HFF-Myc (cell line): Measurements from ENCODE around the gene ARHGAP45.

Experiments
- DNase-seq: peaks from one replicate; pipeline ENCODE4 v3.0.0-alpha.2; 2011; ENCODE audit warnings: low read depth; ENCODE audit errors: extremely low read depth
- H3K4me3 ChIP-seq: replicated peaks from 2 replicates; pipeline ENCODE4 v1.5.1; 2011; ENCODE audit warnings: low read depth, mild to moderate bottlenecking, control low read depth, low read length
- CTCF ChIP-seq: IDR thresholded peaks from 2 replicates; pipeline ENCODE4 v1.5.1; 2012; ENCODE audit warnings: mild to moderate bottlenecking, low read depth, low read length, control low read depth; ENCODE audit errors: missing control alignments

ARHGAP45 gene

DNA sequence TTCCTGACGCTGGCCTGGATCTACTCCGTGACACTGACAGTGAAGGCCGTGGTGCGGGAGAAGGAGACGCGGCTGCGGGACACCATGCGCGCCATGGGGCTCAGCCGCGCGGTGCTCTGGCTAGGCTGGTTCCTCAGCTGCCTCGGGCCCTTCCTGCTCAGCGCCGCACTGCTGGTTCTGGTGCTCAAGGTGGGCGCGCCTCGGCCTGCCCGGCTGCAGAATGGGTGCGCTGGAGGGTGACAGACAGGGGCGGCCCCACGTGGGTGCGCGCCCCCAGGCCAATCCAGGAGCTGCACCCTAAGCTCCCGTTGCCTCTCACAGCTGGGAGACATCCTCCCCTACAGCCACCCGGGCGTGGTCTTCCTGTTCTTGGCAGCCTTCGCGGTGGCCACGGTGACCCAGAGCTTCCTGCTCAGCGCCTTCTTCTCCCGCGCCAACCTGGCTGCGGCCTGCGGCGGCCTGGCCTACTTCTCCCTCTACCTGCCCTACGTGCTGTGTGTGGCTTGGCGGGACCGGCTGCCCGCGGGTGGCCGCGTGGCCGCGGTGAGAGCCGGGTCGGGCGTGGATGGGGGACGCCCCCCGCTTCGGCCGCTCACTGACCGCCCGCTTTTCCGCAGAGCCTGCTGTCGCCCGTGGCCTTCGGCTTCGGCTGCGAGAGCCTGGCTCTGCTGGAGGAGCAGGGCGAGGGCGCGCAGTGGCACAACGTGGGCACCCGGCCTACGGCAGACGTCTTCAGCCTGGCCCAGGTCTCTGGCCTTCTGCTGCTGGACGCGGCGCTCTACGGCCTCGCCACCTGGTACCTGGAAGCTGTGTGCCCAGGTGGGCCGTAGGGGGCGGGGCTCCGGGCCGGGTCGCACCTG, 19.9 kb upstream of the ARHGAP45 start:
- no peak for TF ChIP-seq CTCF
- H3K4me3 ChIP-seq, result no peak overlapping the region
- no peak for DNase-seq

DNA sequence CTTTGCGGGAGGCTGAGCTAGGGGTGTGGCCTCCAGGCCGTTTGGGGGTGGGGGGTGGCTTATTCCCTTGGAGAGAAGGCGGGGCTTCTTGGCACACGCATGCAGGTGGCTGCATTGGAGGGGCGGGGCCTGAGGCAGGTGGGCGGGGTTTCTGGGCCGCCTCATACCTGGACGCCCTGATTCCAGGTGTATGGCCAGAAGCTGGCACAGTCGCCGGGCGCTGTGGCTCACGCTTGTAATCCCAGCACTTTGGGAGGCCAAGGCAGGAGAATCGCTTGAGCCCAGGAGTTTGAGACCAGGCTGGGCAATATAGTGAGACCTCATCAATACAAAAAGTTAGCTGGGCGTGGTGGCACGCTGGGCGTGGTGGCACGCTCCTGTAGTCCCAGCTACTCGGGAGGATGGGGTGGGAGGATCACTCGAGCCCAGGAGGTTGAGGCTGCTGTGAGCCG, 19.2 kb upstream of the ARHGAP45 start:
- DNase-seq, result no peak
- no peak overlapping the region for H3K4me3 ChIP-seq
- TF ChIP-seq CTCF, result no peak

DNA sequence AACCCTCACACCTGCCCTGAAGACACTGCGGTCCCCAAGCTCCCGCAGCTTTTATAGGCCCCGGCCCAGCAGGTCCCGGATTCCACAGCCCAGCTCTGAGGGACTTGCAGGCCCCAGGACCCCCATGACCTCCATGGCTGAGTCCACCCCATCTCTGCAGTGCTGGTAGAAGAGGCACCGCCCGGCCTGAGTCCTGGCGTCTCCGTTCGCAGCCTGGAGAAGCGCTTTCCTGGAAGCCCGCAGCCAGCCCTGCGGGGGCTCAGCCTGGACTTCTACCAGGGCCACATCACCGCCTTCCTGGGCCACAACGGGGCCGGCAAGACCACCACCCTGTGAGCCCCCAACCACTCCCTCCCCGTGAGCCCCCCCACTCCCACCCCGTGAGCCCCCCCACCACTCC, 17.9 kb upstream of the ARHGAP45 start:
- H3K4me3 ChIP-seq, result no peak overlapping the region
- no peak for TF ChIP-seq CTCF
- no peak for DNase-seq

GRCh38 chr19:1049800-1050199, 17.2 kb upstream of the ARHGAP45 start:
- no peak overlapping the region for H3K4me3 ChIP-seq
- DNase-seq, result no peak
- no peak for TF ChIP-seq CTCF

DNA sequence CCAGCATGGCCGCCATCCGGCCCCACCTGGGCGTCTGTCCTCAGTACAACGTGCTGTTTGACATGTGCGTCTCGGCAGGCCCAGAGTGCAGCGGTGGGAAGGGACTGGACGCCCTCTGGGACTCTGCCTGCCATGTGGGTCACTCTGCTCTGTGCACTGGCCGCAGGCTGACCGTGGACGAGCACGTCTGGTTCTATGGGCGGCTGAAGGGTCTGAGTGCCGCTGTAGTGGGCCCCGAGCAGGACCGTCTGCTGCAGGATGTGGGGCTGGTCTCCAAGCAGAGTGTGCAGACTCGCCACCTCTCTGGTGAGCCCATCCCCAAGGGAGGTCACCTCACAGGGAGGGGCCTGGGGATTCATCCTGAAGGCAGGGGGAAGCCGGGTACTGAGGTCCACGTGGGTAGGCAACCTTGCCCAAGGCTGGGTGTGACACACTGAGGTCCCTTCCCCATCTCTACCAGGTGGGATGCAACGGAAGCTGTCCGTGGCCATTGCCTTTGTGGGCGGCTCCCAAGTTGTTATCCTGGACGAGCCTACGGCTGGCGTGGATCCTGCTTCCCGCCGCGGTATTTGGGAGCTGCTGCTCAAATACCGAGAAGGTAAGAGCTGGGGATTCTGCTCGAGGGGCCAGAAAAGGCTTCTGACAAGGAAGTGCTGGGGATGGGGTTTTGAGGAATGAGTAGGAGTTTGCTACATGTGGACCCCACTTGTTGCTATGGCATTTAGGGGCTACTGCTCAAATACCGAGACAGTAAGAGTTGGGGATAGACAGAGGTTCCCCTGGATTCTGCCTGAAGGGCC, 15.8 kb upstream of the ARHGAP45 start:
- no peak for TF ChIP-seq CTCF

DNA sequence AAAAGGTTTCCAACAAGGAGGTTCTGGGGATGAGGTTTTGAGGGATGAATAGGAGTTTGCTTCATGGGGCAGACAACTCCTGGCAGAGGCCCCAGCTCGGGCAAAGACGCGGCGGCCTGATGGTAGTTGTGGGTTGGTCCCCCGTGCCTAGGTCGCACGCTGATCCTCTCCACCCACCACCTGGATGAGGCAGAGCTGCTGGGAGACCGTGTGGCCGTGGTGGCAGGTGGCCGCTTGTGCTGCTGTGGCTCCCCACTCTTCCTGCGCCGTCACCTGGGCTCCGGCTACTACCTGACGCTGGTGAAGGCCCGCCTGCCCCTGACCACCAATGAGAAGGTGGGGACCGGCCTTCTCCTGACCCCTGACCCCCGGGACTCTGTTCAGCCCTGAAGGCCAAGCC, 15.2 kb upstream of the ARHGAP45 start:
- no peak for TF ChIP-seq CTCF
- no peak overlapping the region for H3K4me3 ChIP-seq
- no peak for DNase-seq

More for the DNA sequence above, 15.8 kb upstream of the ARHGAP45 start:
- H3K4me3 ChIP-seq, result no peak overlapping the region
- no peak for DNase-seq
